Measurements from ENCODE around the gene STEAP1B.

Gene STEAP1B

DNA sequence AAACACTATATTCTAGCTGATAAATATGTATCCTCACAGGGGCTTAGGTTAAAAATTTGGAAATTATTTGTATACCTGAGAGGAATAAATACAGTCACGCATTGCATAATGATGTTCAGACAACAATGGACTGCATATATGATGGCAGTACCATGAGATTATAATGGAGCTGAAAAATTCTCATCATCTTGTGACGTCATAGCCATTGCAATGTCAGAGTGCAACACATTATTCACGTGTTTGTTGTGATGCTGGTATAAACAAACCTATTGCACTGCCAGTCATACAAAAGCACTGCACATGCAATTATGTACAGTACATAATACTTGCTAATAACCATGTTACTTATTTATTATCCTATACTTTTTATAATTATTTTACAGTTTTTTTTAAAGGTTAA, 31.4 kb downstream of the STEAP1B start:
- H3K4me3 ChIP-seq (replicated peaks; ENCODE audit: low read depth, low read length) = no peak overlapping the region
- TF ChIP-seq, protein P1, sequence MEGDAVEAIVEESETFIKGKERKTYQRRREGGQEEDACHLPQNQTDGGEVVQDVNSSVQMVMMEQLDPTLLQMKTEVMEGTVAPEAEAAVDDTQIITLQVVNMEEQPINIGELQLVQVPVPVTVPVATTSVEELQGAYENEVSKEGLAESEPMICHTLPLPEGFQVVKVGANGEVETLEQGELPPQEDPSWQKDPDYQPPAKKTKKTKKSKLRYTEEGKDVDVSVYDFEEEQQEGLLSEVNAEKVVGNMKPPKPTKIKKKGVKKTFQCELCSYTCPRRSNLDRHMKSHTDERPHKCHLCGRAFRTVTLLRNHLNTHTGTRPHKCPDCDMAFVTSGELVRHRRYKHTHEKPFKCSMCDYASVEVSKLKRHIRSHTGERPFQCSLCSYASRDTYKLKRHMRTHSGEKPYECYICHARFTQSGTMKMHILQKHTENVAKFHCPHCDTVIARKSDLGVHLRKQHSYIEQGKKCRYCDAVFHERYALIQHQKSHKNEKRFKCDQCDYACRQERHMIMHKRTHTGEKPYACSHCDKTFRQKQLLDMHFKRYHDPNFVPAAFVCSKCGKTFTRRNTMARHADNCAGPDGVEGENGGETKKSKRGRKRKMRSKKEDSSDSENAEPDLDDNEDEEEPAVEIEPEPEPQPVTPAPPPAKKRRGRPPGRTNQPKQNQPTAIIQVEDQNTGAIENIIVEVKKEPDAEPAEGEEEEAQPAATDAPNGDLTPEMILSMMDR (IDR thresholded peaks at IDR 0.05; ENCODE audit: low read depth, low read length, missing control alignments) = no peak
- no peak for DNase-seq (ENCODE audit: extremely low read depth, low read depth)

GRCh38 chr7:22464299-22464698, 35.7 kb downstream of the STEAP1B start:
- no peak overlapping the region for H3K4me3 ChIP-seq (replicated peaks; ENCODE audit: low read depth, low read length)
- TF ChIP-seq, protein P1 (IDR thresholded peaks at IDR 0.05; ENCODE audit: low read depth, low read length, missing control alignments) = no peak
- no peak for DNase-seq (ENCODE audit: extremely low read depth, low read depth)

- H3K4me3 ChIP-seq (replicated peaks; ENCODE audit: low read depth, low read length) = no peak overlapping the region
- TF ChIP-seq, protein P1 (IDR thresholded peaks at IDR 0.05; ENCODE audit: low read depth, low read length, missing control alignments) = no peak
- DNase-seq (ENCODE audit: extremely low read depth, low read depth) = no peak
Measured at GRCh38 chr7:22460363-22460988, 39.5 kb downstream of the STEAP1B start.

DNA sequence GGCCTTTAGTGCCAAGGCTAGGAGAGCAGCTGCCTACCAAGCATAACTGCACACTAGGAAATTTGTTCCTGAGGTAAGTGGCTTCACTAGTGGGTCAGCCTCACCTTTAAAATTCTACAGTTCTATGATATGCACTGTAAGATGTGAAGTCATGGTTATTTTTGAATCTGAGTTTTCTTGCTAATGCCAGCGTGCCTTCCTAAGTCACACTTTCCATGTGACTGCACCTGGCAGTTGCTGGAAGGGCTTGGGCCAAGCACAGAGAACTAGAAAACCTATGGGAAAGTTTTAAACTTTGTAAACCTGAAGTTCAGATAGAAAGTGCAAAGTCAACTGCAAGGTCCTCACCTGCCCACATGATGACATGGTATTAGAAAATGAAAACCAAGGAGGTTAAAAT, 42.5 kb downstream of the STEAP1B start:
- no peak for DNase-seq (ENCODE audit: extremely low read depth, low read depth)

GRCh38 chr7:22454446-22454845, 45.5 kb downstream of the STEAP1B start:
- no peak for DNase-seq (ENCODE audit: extremely low read depth, low read depth)
- no peak overlapping the region for H3K4me3 ChIP-seq (replicated peaks; ENCODE audit: low read depth, low read length)
- TF ChIP-seq, protein P1 (IDR thresholded peaks at IDR 0.05; ENCODE audit: low read depth, low read length, missing control alignments) = no peak

More for the DNA sequence above, 42.5 kb downstream of the STEAP1B start:
- H3K4me3 ChIP-seq (replicated peaks; ENCODE audit: low read depth, low read length) = no peak overlapping the region
- TF ChIP-seq, protein P1 (IDR thresholded peaks at IDR 0.05; ENCODE audit: low read depth, low read length, missing control alignments) = no peak

DNA sequence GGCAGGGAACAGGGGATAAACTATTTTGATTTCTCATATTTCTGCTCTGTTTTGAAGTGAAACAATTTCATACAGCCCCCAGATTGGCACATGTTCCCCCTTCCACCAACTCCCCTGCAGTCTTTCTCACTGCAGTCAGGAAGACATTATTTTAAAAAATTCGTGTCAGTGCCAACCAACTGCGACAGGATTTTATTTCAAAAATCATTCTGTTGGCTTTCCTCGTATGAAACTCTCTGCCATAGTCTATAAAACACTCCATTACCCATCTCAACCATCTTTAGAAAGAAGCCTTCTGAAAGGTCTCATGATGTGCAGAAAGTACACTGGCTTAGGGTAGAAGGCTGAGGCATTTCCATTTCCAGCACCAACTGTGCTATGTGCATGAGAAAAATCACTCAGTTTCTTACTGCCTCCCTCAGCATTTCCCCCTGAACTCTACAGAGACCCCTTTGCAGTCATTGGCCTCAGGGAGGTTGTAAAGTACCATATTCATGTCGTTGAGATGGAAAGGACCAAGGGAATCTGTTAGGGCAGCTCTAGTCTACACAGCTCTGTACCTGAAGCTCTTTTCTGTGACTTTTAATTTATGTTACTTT, 46.9 kb downstream of the STEAP1B start:
- no peak overlapping the region for H3K4me3 ChIP-seq (replicated peaks; ENCODE audit: low read depth, low read length)
- TF ChIP-seq, protein P1 (IDR thresholded peaks at IDR 0.05; ENCODE audit: low read depth, low read length, missing control alignments) = no peak
- DNase-seq (ENCODE audit: extremely low read depth, low read depth) = no peak
